ENCODE data around the gene METTL14.

The METTL14 gene

GRCh38 chr4:118759481-118759880, 74.3 kb downstream of the METTL14 start:
- DNase-seq (ENCODE audit: low spot score): no peak

- DNase-seq (ENCODE audit: low spot score): no peak
Measured at GRCh38 chr4:118760092-118760491, 74.9 kb downstream of the METTL14 start.

- DNase-seq (ENCODE audit: low spot score): no peak
Measured at GRCh38 chr4:118760493-118760892, 75.3 kb downstream of the METTL14 start.

GRCh38 chr4:118761397-118762016, 76.3 kb downstream of the METTL14 start:
- no peak for DNase-seq (ENCODE audit: low spot score)

GRCh38 chr4:118762155-118762554, 77.0 kb downstream of the METTL14 start:
- DNase-seq (ENCODE audit: low spot score): no peak

GRCh38 chr4:118762730-118763477, 77.7 kb downstream of the METTL14 start:
- no peak for DNase-seq (ENCODE audit: low spot score)

Measured in globus pallidus (tissue), 1 donor.